PC-3 (cell line): Measurements from ENCODE around the gene DTNBP1. TPM values are rescaled to one million over a fixed set of nuclear protein-coding genes. Genes with fewer than 3 reads are reported as not detected.
A peak's percentile ranks its signal among the peaks of the same experiment; 100 is the strongest.

Experiments used
- ATAC-seq: fragments of 200-7000 bp; cut with Tn5 transposase; 2 replicates; pipeline ENCODE4 v1.9.1; 2020; ENCODE audit warnings: mild to moderate bottlenecking, moderate library complexity
- BruUV-seq: library from RNA; stranded (reverse); fragments of 400-500 nt; replicated peaks from 2 replicates; lab custom pipeline; 2021; lab: Mats Ljungman, UMichigan
- CTCF ChIA-PET: fragments of 300-600 bp; sonication (Branson Sonifier 250); formaldehyde crosslinking; loops from one replicate; lab custom pipeline; 2022; ENCODE audit warnings: antibody characterized with exemption; lab: Charles Lee
- POLR2A ChIA-PET: fragments of 300-600 bp; sonication (Branson Sonifier 250); formaldehyde crosslinking; loops from one replicate; lab custom pipeline; 2022; ENCODE audit warnings: antibody characterized with exemption; ENCODE audit not compliant: unreplicated experiment; lab: Charles Lee
- DNase-seq: peaks from one replicate; pipeline ENCODE4 v3.0.0-alpha.2; 2015
- H2AFZ ChIP-seq: fragments of 300-600 bp; sonication (generic); 2 replicates; pipeline ENCODE4 v1.6.0; 2016; ENCODE audit warnings: antibody characterized with exemption, low read length
- H3F3A ChIP-seq: fragments of 300-600 bp; sonication (generic); one replicate; pipeline ENCODE4 v1.6.0; 2017; ENCODE audit warnings: antibody characterized with exemption, low read length, control low read depth, mild to moderate bottlenecking; ENCODE audit not compliant: unreplicated experiment
- H3K27ac ChIP-seq: fragments of 300-600 bp; sonication (generic); 2 replicates; pipeline ENCODE4 v1.5.1; 2016; ENCODE audit warnings: mild to moderate bottlenecking, low read length
- H3K27me3 ChIP-seq: fragments of 300-600 bp; sonication (generic); 2 replicates; pipeline ENCODE4 v1.6.1; 2016; ENCODE audit warnings: low read length, mixed read lengths
- H3K36me3 ChIP-seq: fragments of 300-600 bp; sonication (generic); 2 replicates; pipeline ENCODE4 v1.6.1; 2016; ENCODE audit warnings: low read depth, mixed run types, low read length, mixed read lengths
- H3K4me1 ChIP-seq: fragments of 300-600 bp; sonication (generic); 2 replicates; pipeline ENCODE4 v1.5.1; 2016; ENCODE audit warnings: low read length; ENCODE audit not compliant: insufficient read depth
- H3K4me2 ChIP-seq: fragments of 300-600 bp; sonication (generic); 2 replicates; pipeline ENCODE4 v1.6.0; 2016; ENCODE audit warnings: low read length
- H3K4me3 ChIP-seq: fragments of 300-600 bp; sonication (generic); 2 replicates; pipeline ENCODE4 v1.5.1; 2016; ENCODE audit warnings: mild to moderate bottlenecking, low read length, mixed read lengths
- H3K79me2 ChIP-seq: fragments of 300-600 bp; sonication (generic); 2 replicates; pipeline ENCODE4 v1.6.1; 2017; ENCODE audit warnings: low read length, mixed read lengths
- H3K9ac ChIP-seq: fragments of 300-600 bp; sonication (generic); 2 replicates; pipeline ENCODE4 v1.6.0; 2016; ENCODE audit warnings: mild to moderate bottlenecking, low read length
- H3K9me2 ChIP-seq: fragments of 300-600 bp; sonication (generic); replicated peaks from 2 replicates; pipeline ENCODE4 v1.6.1; 2016; ENCODE audit warnings: mixed run types, low read length, mixed read lengths
- H3K9me3 ChIP-seq: fragments of 300-600 bp; sonication (generic); 2 replicates; pipeline ENCODE4 v1.6.1; 2016; ENCODE audit warnings: low read length, mixed read lengths
- H4K20me1 ChIP-seq: fragments of 300-600 bp; sonication (generic); 2 replicates; pipeline ENCODE4 v1.6.1; 2016; ENCODE audit warnings: low read length, mixed read lengths
- CTCF ChIP-seq: fragments of 300-600 bp; sonication (generic); conservative IDR thresholded peaks from 2 replicates; pipeline ENCODE4 v1.5.1; 2017; ENCODE audit warnings: antibody characterized with exemption, low read depth, mild to moderate bottlenecking, low read length
- EZH2 ChIP-seq: fragments of 300-600 bp; sonication (generic); IDR thresholded peaks from one replicate; pipeline ENCODE4 v1.6.1; 2017; ENCODE audit warnings: antibody characterized with exemption, mild to moderate bottlenecking, low read length; ENCODE audit not compliant: unreplicated experiment
- EZH2phosphoT487 ChIP-seq: fragments of 300-600 bp; sonication (generic); IDR thresholded peaks from 2 replicates; pipeline ENCODE4 v1.6.1; 2018; ENCODE audit warnings: mild to moderate bottlenecking, antibody characterized with exemption, low read length, borderline replicate concordance
- intact Hi-C: fragments of 100-400 bp; cut with micrococcal nuclease; formaldehyde crosslinking; loops from 2 replicates; pipeline ENCODE4 v1.9.0; 2023
- total RNA-seq: library from RNA; depleted of rRNA; stranded (reverse); fragments of >200 nt; gene quantifications from 2 replicates; pipeline ENCODE4 v1.2.3, GENCODE V29; 2014

The DTNBP1 gene
- total RNA-seq, 1 experiment from 2014 or later = 7.9 TPM

- no peak overlapping the region for H3K27ac ChIP-seq
- H4K20me1 ChIP-seq = no peaks in the 10 kb centered on the region
- H3K9ac ChIP-seq = no peak overlapping the region
- ATAC-seq (no peak), DNase-seq (no peak)
- no peak overlapping the region for H2AFZ ChIP-seq
- H3K9me3 ChIP-seq = no peaks in the 10 kb centered on the region
- H3K4me3 ChIP-seq = no peak overlapping the region
- H3K79me2 ChIP-seq = no peaks in the 10 kb centered on the region
- intact Hi-C loops = no loop called here
- ChIA-PET CTCF (no interaction called here), POLR2A (no interaction called here)
- no peaks in the 10 kb centered on the region for H3K4me1 ChIP-seq
- BruUV-seq = no TSS peak
- TF ChIP-seq EZH2phosphoT487 (no peak), EZH2 (no peak), CTCF (no peak)
- H3K27me3 ChIP-seq = no peaks in the 10 kb centered on the region
- H3K9me2 ChIP-seq = no peaks in the 10 kb centered on the region
- no peaks in the 10 kb centered on the region; the same call in 1 of the 2 replicates for H3K36me3 ChIP-seq
- H3F3A ChIP-seq = no peaks in the 10 kb centered on the region
- no peak overlapping the region for H3K4me2 ChIP-seq
Observed at GRCh38 chr6:15528870-15529269, 134.0 kb downstream of the DTNBP1 start.

GRCh38 chr6:15527838-15528617 is 134.8 kb downstream of the DTNBP1 start:
- Histone ChIP-seq H2AFZ (no peak overlapping the region), H4K20me1 (no peaks in the 10 kb centered on the region), H3K36me3 (peaks cover 5% of the 10 kb centered on the region; the same call in 1 of the 2 replicates), H3K27me3 (no peaks in the 10 kb centered on the region), H3K9me2 (no peaks in the 10 kb centered on the region), H3K9ac (no peak overlapping the region), H3K27ac (no peak overlapping the region), H3K4me1 (no peaks in the 10 kb centered on the region), H3F3A (no peaks in the 10 kb centered on the region), H3K4me3 (no peak overlapping the region), H3K9me3 (no peaks in the 10 kb centered on the region), H3K4me2 (no peak overlapping the region), H3K79me2 (no peaks in the 10 kb centered on the region)
- intact Hi-C loops = no loop called here
- DNase-seq (peak; percentile 17), ATAC-seq (peak; percentile 61)
- TF ChIP-seq EZH2 = no peak
- TF ChIP-seq CTCF = no peak
- no peak for TF ChIP-seq EZH2phosphoT487
- ChIA-PET CTCF (no interaction called here), POLR2A (no interaction called here)
- no TSS peak for BruUV-seq

GRCh38 chr6:15526212-15526701 is 136.6 kb downstream of the DTNBP1 start:
- no peaks in the 10 kb centered on the region for H3K79me2 ChIP-seq
- BruUV-seq = no TSS peak
- ATAC-seq = no peak
- TF ChIP-seq EZH2phosphoT487 = no peak
- no peak for TF ChIP-seq CTCF
- TF ChIP-seq EZH2 = no peak
- H3K27me3 ChIP-seq = no peaks in the 10 kb centered on the region
- DNase-seq = no peak
- H3K36me3 ChIP-seq = peaks cover 11% of the 10 kb centered on the region
- H3K9me3 ChIP-seq = no peaks in the 10 kb centered on the region
- no peaks in the 10 kb centered on the region for H4K20me1 ChIP-seq
- no peaks in the 10 kb centered on the region for H3K9me2 ChIP-seq
- H3F3A ChIP-seq = no peaks in the 10 kb centered on the region
- H3K4me2 ChIP-seq = no peak overlapping the region
- intact Hi-C loops = no loop called here
- no peak overlapping the region for H3K9ac ChIP-seq
- ChIA-PET POLR2A (no interaction called here), CTCF (no interaction called here)
- H3K4me1 ChIP-seq = no peaks in the 10 kb centered on the region
- no peak overlapping the region for H3K27ac ChIP-seq
- no peak overlapping the region for H2AFZ ChIP-seq
- H3K4me3 ChIP-seq = no peak overlapping the region
